HTERT RPE-1 (cell line): ENCODE data around the gene NEAT1.
"Not testable (repeated sequence)": the region's sequence is repeated elsewhere in the genome, so short reads cannot be mapped to it uniquely, and the experiment has no call there.

Experiments used
- in situ Hi-C: fragments of 300-500 bp; cut with MboI; formaldehyde crosslinking; loops from 4 replicates; pipeline ENCODE4 v1.14.3; 2020; ENCODE audit warnings: low sequenced_read_pairs

NEAT1 gene

GRCh38 chr11:65404638-65405339 is 17.8 kb upstream of the NEAT1 start:
- in situ Hi-C loops: no loop called here

- in situ Hi-C loops: no loop called here
Observed at GRCh38 chr11:65410936-65411680, 11.5 kb upstream of the NEAT1 start.

GRCh38 chr11:65411681-65412070 is 10.9 kb upstream of the NEAT1 start:
- in situ Hi-C loops: no loop called here

GRCh38 chr11:65412271-65413076 is 10.1 kb upstream of the NEAT1 start:
- in situ Hi-C loops: no loop called here

- in situ Hi-C loops: not testable (repeated sequence)
Observed at GRCh38 chr11:65413077-65413664, 9.4 kb upstream of the NEAT1 start.

GRCh38 chr11:65414776-65415498 is 7.7 kb upstream of the NEAT1 start:
- in situ Hi-C loops: no loop called here

GRCh38 chr11:65415499-65416340 is 6.9 kb upstream of the NEAT1 start:
- in situ Hi-C loops: no loop called here

- in situ Hi-C loops: no loop called here
Observed at GRCh38 chr11:65416341-65416824, 6.2 kb upstream of the NEAT1 start.

- in situ Hi-C loops: no loop called here
Observed at GRCh38 chr11:65416841-65417701, 5.5 kb upstream of the NEAT1 start.

- in situ Hi-C loops: no loop called here
Observed at GRCh38 chr11:65417702-65418430, 4.7 kb upstream of the NEAT1 start.

GRCh38 chr11:65418431-65418680 is 4.2 kb upstream of the NEAT1 start:
- in situ Hi-C loops: no loop called here

- in situ Hi-C loops: no loop called here
Observed at GRCh38 chr11:65418681-65419459, 3.7 kb upstream of the NEAT1 start.

GRCh38 chr11:65419460-65419771 is 3.2 kb upstream of the NEAT1 start:
- in situ Hi-C loops: no loop called here

- in situ Hi-C loops: no loop called here
Observed at GRCh38 chr11:65419772-65420481, 2.7 kb upstream of the NEAT1 start.

- in situ Hi-C loops: no loop called here
Observed at GRCh38 chr11:65420506-65420905, 2.1 kb upstream of the NEAT1 start.

- in situ Hi-C loops: no loop called here
Observed at GRCh38 chr11:65420979-65421793, 1.4 kb upstream of the NEAT1 start.
